ENCODE data around the gene PILRB.

GRCh38 chr7:100407285-100408180, 49.6 kb downstream of the PILRB start:
- TF ChIP-seq CTCF (conservative IDR thresholded peaks at IDR 0.05; ENCODE audit: low read depth, low read length) (peak; percentile 72), EZH2phosphoT487 (IDR thresholded peaks at IDR 0.05; ENCODE audit: borderline replicate concordance, low read length) (no peak)

Measured in PC-3 (cell line).